ENCODE data around the gene TMPRSS11D.

- no peak for TF ChIP-seq CTCF (IDR thresholded peaks at IDR 0.05)
- TF ChIP-seq POLR2A (IDR thresholded peaks at IDR 0.05) = no peak
Observed at GRCh38 chr4:67922697-67923096, 38.9 kb upstream of the TMPRSS11D start.

Measured in right lobe of liver (tissue), 4 donors.